AG09319 (cell line): ENCODE results near the gene TRA2A.

ENCODE experiments used
- DNase-seq: peaks from one replicate; pipeline ENCODE4 v3.0.0-alpha.2; 2010; ENCODE audit warnings: low read depth; ENCODE audit errors: extremely low read depth
- TF ChIP-seq, protein P1 (sequence below): IDR thresholded peaks from 2 replicates; pipeline ENCODE4 v1.5.1; 2011; ENCODE audit warnings: low read depth, mild to moderate bottlenecking, inconsistent platforms, low read length, moderate library complexity

TRA2A gene

DNA sequence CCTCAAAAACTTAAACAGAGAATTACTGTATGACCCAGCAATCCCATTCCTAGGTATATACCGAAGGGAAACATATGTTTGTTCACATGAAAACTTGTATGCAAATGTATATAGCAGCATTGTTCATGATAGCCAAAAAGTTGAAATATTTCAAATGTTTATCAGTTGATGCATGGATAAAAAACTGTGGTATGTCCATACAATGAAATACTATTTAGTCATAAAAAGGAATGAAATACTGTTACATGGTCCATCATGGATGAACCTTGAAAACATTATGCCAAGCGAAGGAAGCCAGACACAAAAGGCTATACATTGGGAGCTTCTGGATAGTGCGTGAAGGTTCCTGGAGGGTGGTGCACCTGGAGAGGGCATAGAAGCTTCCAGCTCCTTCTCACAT, 11.0 kb upstream of the TRA2A start:
- TF ChIP-seq, protein P1, sequence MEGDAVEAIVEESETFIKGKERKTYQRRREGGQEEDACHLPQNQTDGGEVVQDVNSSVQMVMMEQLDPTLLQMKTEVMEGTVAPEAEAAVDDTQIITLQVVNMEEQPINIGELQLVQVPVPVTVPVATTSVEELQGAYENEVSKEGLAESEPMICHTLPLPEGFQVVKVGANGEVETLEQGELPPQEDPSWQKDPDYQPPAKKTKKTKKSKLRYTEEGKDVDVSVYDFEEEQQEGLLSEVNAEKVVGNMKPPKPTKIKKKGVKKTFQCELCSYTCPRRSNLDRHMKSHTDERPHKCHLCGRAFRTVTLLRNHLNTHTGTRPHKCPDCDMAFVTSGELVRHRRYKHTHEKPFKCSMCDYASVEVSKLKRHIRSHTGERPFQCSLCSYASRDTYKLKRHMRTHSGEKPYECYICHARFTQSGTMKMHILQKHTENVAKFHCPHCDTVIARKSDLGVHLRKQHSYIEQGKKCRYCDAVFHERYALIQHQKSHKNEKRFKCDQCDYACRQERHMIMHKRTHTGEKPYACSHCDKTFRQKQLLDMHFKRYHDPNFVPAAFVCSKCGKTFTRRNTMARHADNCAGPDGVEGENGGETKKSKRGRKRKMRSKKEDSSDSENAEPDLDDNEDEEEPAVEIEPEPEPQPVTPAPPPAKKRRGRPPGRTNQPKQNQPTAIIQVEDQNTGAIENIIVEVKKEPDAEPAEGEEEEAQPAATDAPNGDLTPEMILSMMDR, result no peak
- DNase-seq, result no peak

DNA sequence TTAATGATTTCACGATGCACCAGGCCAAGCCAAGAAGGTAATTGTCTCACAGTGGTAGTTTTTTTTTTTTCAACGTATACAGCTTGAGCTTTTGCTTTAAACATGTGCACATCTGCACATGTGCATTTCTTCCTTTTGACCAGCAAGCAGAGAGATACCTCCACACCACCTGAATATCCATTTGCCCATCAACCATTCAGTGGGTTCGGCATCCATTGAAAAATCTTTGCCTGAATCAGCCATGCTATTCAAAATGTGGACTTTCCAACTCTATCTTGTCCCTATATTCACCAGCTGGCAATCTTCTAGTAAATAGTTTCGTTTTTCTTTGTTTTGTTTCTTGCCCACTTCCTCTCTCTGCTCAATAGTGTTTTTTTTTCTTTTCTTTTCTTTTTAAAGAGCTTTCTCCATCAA, 7.7 kb upstream of the TRA2A start:
- TF ChIP-seq, protein P1, result no peak
- DNase-seq, result no peak

DNA sequence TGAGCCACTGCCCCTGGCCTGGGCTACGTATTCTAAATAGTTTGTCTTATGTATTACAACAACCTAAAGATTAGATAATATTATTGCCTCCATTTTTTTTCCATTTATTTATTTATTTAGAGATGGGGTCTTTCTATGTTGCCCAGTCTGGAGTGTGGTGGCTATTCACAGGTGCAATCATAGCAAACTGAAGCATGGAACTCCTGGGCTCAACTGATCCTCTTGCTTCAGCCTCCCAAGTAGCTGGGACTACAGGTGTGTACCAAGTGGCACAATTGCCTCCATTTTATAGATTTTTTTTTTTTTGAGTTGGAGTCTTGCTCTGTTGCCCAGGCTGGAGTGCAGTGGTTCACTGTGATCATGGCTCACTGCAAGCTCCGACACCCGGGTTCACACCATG, 6.5 kb upstream of the TRA2A start:
- no peak for DNase-seq
- TF ChIP-seq, protein P1, result no peak

DNA sequence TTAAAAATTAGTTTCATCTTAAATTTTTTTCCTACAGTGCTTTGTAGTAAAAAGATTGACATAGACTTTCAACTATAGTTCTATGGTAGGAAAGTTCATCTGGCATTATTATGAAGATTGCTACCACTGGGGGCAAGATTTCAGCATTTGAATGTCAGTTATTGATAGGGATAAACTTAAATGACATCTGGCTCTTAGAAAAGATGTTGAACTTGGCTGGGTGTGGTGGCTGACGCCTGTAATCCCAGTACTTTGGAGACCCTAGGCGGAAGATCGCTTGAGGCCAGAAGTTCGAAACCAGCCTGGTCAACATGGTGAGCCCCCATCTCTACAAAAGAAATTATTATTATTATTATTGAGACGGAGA, 1.4 kb upstream of the TRA2A start:
- DNase-seq, result no peak
- TF ChIP-seq, protein P1, result no peak; the same call in 1 of the 2 replicates

DNA sequence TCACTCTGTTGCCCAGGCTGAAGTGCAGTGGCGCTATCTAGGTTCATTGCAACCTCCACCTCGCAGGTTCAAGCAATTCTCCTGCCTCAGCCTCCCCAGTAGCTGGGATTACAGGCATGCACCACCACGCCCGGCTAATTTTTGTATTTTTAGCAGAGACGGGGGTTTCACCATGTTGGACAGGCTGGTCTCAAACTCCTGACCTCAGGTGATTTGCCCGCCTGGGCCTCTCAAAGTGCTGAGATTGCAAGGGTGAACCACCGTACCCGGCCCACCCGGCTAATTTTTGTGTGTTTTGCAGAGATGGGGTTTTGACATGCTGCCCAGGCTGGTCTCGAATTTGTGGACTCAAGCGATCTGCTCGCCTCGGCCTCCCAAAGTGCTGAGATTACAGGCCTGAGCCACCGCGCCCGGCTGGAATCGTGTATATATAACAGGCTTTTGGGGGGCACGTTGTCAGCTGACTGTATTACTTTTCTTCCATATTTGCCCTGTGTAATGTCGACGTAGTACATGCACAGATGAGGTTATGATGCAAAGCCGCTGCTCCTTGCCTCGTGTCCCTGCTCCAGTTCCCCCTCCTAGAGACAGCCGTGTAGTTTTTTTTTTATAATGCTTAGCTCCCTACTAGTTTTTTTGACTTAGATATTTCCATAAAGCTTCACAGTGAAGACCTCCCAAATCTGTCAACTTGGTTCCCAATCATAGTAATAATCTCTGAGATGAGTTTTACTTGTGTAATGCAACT, 883 bp upstream of the TRA2A start:
- TF ChIP-seq, protein P1, result no peak
- DNase-seq, result no peak

DNA sequence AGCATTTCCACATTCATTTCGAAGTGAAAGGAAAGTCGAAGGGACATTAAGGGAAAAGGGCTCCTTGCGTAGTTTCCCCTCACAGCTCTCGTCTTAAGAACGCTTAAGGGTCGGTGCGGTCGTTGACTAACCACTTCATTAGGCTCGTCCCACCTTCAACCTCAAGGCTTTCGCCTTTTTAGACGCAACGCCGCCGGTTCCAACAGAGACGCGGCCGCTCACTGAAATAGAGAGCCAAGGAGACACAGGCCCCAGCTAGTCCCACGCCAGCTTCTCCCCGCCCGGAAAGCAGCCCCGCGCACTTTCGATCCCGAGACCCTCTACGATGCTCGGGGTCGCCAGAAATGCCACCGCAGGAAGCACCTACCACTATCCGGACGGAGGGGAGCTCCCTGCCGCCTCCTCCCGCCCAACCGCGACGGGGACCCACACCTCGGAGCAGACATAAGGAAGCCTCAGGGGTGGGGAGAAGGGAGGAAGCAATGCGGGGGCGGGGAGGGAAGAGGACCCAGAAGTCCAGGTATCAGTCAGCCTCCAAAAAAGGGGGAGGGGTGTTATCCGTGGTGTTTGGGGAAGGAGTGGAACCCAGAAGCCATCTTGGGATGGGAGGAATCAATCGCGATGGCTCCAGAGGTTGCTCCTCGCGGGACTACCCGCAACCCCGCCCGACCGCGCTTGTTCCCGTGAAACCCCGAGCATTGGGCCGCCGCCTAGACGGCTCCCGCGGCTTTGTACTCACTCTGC, 559 bp downstream of the TRA2A start:
- TF ChIP-seq, protein P1, result no peak
- no peak for DNase-seq

DNA sequence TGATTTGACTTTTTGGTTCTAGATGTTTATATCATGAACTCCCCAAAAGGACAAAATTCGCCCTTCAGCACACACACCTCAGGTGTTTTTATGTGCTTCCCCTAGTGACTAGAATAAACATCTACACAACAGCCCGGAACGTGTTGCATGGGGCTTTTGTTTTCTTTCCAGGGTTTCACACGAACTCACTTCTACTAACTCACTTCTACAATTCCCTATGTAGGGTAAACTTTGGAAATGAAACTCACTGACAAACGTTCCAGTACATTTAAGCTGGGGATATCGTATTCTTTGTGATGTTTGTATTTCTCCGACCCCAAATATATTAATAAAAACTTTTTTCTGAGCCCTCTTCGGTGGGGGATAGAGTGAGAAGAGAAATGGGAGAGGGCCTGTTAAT, 1.4 kb downstream of the TRA2A start:
- no peak for DNase-seq
- TF ChIP-seq, protein P1, result no peak
